Effector memory CD4-positive, alpha-beta T cell (primary cell): ENCODE measurements around the gene PDILT.

ENCODE experiments used
- DNase-seq, 3 donors: peaks; one replicate each; pipeline ENCODE4 v3.0.0-alpha.2; 2020
- H3K27ac ChIP-seq: 2 replicates; pipeline ENCODE4 v1.7.0; 2013; ENCODE audit warnings: mild to moderate bottlenecking, low read length, moderate library complexity; ENCODE audit not compliant: insufficient read depth, poor library complexity, severe bottlenecking
- H3K27me3 ChIP-seq: replicated peaks from 2 replicates; pipeline ENCODE4 v1.7.0; 2013; ENCODE audit warnings: mild to moderate bottlenecking, low read length; ENCODE audit not compliant: insufficient read depth, control insufficient read depth, poor library complexity, severe bottlenecking
- H3K36me3 ChIP-seq: 2 replicates; pipeline ENCODE4 v1.7.0; 2013; ENCODE audit warnings: mild to moderate bottlenecking, low read length, moderate library complexity; ENCODE audit not compliant: control insufficient read depth, insufficient read depth
- H3K4me1 ChIP-seq: 2 replicates; pipeline ENCODE4 v1.7.0; 2013; ENCODE audit warnings: low read length, mild to moderate bottlenecking; ENCODE audit not compliant: control insufficient read depth, insufficient read depth, poor library complexity, severe bottlenecking
- H3K4me3 ChIP-seq: 2 replicates; pipeline ENCODE4 v1.7.0; 2013; ENCODE audit warnings: low read length, low read depth, mild to moderate bottlenecking; ENCODE audit not compliant: insufficient read depth, poor library complexity, severe bottlenecking
- H3K9me3 ChIP-seq: 2 replicates; pipeline ENCODE4 v1.7.0; 2013; ENCODE audit warnings: mild to moderate bottlenecking, low read length, moderate library complexity; ENCODE audit not compliant: control insufficient read depth

PDILT gene

GRCh38 chr16:20372701-20373100 is 31.8 kb downstream of the PDILT start:
- Histone ChIP-seq H3K27me3 (no peaks in the 10 kb centered on the region), H3K4me3 (no peak overlapping the region), H3K9me3 (no peaks in the 10 kb centered on the region), H3K27ac (no peak overlapping the region), H3K4me1 (no peaks in the 10 kb centered on the region), H3K36me3 (no peaks in the 10 kb centered on the region)
- DNase-seq: no peak

GRCh38 chr16:20369452-20370054 is 35.0 kb downstream of the PDILT start:
- no peaks in the 10 kb centered on the region for H3K36me3 ChIP-seq
- no peaks in the 10 kb centered on the region for H3K4me1 ChIP-seq
- no peak for DNase-seq
- no peaks in the 10 kb centered on the region for H3K9me3 ChIP-seq
- H3K4me3 ChIP-seq: no peak overlapping the region
- no peak overlapping the region for H3K27ac ChIP-seq
- H3K27me3 ChIP-seq: no peaks in the 10 kb centered on the region

DNA sequence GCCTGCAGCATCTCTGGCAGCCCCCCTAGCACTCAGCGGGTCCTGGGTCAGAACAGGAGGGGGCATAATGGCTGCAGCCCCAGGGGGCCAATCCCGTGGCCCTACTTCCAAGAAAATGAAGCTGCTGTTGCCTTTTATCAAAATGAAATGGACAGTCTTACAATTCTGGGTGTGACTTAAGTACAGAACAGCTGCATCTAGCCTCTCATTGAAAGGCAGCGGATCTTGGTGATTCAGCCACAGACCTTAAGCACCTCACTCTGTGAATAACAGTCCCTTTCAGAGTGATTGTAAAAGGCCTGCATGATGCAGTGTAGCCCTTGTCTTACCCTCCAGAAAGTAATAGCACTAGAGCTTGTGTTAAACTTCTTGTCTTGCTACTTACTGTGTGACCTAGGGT is 40.5 kb downstream of the PDILT start:
- no peaks in the 10 kb centered on the region for H3K27me3 ChIP-seq
- no peak overlapping the region for H3K27ac ChIP-seq
- H3K4me3 ChIP-seq: no peak overlapping the region
- DNase-seq: no peak
- H3K4me1 ChIP-seq: no peaks in the 10 kb centered on the region
- no peaks in the 10 kb centered on the region for H3K9me3 ChIP-seq
- no peaks in the 10 kb centered on the region for H3K36me3 ChIP-seq

GRCh38 chr16:20363191-20363590 is 41.3 kb downstream of the PDILT start:
- Histone ChIP-seq H3K4me1 (no peaks in the 10 kb centered on the region), H3K36me3 (no peaks in the 10 kb centered on the region), H3K27me3 (no peaks in the 10 kb centered on the region), H3K9me3 (no peaks in the 10 kb centered on the region), H3K4me3 (no peak overlapping the region), H3K27ac (no peak overlapping the region)
- no peak for DNase-seq

DNA sequence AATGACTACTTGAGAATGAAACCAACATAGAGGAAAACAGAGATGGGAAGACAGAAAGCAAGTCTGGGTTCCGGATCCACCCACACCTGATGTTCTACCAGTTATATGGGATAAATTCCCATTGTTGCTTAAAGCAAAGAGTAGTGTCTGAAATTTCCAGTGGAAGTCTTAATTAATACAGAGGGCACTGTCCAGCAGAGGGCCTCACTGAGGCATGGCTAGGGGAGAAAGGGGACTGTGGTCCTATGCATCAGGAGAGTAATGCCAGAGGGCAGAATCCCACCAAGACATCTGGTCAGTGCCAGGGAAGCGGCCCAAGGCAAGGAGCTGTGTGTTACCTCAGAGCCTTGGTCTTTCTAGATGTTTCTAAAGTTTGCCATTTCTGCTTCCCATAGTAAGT is 44.5 kb downstream of the PDILT start:
- H3K4me1 ChIP-seq: no peaks in the 10 kb centered on the region
- no peak overlapping the region for H3K4me3 ChIP-seq
- H3K36me3 ChIP-seq: no peaks in the 10 kb centered on the region
- H3K27me3 ChIP-seq: peaks cover 3% of the 10 kb centered on the region
- H3K27ac ChIP-seq: no peak overlapping the region
- no peak for DNase-seq
- H3K9me3 ChIP-seq: no peaks in the 10 kb centered on the region

- DNase-seq: no peak
- Histone ChIP-seq H3K4me3 (no peak overlapping the region), H3K27ac (no peak overlapping the region)
These were observed 49.3 kb downstream of the PDILT start for GRCh38 chr16:20355114-20355782.

GRCh38 chr16:20353379-20353778 is 51.2 kb downstream of the PDILT start:
- Histone ChIP-seq H3K9me3 (no peaks in the 10 kb centered on the region), H3K27ac (no peak overlapping the region), H3K4me1 (no peaks in the 10 kb centered on the region), H3K4me3 (no peak overlapping the region), H3K36me3 (no peaks in the 10 kb centered on the region), H3K27me3 (peaks cover 3% of the 10 kb centered on the region)
- DNase-seq: no peak

More at GRCh38 chr16:20355114-20355782, 49.3 kb downstream of the PDILT start:
- no peaks in the 10 kb centered on the region for H3K4me1 ChIP-seq
- no peaks in the 10 kb centered on the region for H3K36me3 ChIP-seq
- H3K9me3 ChIP-seq: no peaks in the 10 kb centered on the region
- H3K27me3 ChIP-seq: peaks cover 3% of the 10 kb centered on the region

- Histone ChIP-seq H3K36me3 (no peaks in the 10 kb centered on the region), H3K27ac (no peak within 1 kb of the TSS), H3K4me3 (no peak within 1 kb of the TSS), H3K9me3 (no peaks in the 10 kb centered on the region), H3K27me3 (peaks cover 3% of the 10 kb centered on the region), H3K4me1 (no peaks in the 10 kb centered on the region)
- DNase-seq: no peak
These were observed 51.9 kb downstream of the PDILT start, which contains the start of gene UMOD for GRCh38 chr16:20352615-20353014. Gene UMOD, minus strand, starts transcription at chr16:20352715. Its CDS starts 1,978 bp downstream, at chr16:20350737.

GRCh38 chr16:20349615-20350014 is 54.9 kb downstream of the PDILT start:
- H3K36me3 ChIP-seq: no peaks in the 10 kb centered on the region
- H3K4me1 ChIP-seq: no peaks in the 10 kb centered on the region
- no peak overlapping the region for H3K4me3 ChIP-seq
- no peaks in the 10 kb centered on the region for H3K27me3 ChIP-seq
- no peak for DNase-seq
- H3K9me3 ChIP-seq: no peaks in the 10 kb centered on the region
- no peak overlapping the region for H3K27ac ChIP-seq

DNA sequence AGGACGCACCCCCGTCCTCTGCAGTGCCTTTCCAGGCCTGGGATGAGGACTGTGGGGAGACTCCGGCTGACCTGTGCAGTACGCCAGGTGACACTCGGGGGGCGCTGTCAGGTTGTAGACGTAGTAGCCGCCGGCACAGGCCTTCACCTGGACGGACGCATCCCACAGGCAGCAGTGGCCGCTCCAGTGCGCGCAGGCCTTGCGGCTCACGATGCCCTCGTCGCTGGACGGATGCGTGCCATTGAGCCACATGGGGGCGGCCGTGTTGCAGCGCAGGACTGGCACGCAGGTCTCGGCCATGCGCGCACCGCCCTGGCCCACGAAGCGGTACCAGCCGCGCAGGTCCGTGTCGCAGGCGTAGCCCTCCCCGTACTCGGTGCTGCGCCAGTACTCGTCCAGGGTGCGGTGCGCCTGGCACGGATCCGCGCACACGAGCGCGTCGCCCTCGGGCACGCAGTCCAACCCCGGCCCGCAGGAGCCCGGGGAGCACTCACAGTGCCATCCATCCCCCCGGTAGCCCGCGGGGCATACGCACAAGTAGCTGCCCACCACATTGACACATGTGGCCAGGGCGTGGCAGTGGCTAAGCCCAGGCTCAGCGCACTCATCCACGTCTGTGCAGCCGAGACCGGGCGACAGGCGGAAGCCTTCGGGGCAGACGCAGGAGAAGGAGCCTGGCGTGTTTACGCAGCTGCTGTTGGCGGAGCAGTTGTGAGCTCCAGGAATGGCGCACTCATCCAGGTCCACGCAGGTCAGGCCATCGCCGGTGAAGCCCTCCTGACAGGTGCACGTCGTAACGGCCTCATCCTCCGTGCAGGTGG is 56.0 kb downstream of the PDILT start:
- Histone ChIP-seq H3K36me3 (no peaks in the 10 kb centered on the region), H3K27ac (no peak overlapping the region), H3K4me3 (no peak overlapping the region), H3K4me1 (no peaks in the 10 kb centered on the region), H3K27me3 (no peaks in the 10 kb centered on the region), H3K9me3 (no peaks in the 10 kb centered on the region)
- DNase-seq: no peak
